Measurements from ENCODE around the gene C13orf46.

Gene C13orf46

GRCh38 chr13:113930671-113931637 lies 42.9 kb downstream of the C13orf46 start:
- in situ Hi-C loops (cut with HindIII; ENCODE audit: low pct_ligation_motif_present, low sequenced_read_pairs): no loop called here
- DNase-seq: no peak

GRCh38 chr13:113929628-113930615 lies 44.0 kb downstream of the C13orf46 start:
- Histone ChIP-seq H3K27me3 (replicated peaks) (no peaks in the 10 kb centered on the region), H3K36me3 (replicated peaks) (no peaks in the 10 kb centered on the region), H3K4me3 (ENCODE audit: low read depth, low read length) (no peak overlapping the region), H3K27ac (no peak overlapping the region)
- in situ Hi-C loops (cut with HindIII; ENCODE audit: low pct_ligation_motif_present, low sequenced_read_pairs): no loop called here
- TF ChIP-seq CTCF (IDR thresholded peaks at IDR 0.05; ENCODE audit: low read depth, low read length, missing control alignments): no peak
- DNase-seq: no peak

More at GRCh38 chr13:113930671-113931637, 42.9 kb downstream of the C13orf46 start:
- no peak overlapping the region for H3K4me3 ChIP-seq (ENCODE audit: low read depth, low read length)
- H3K36me3 ChIP-seq (replicated peaks): no peaks in the 10 kb centered on the region
- TF ChIP-seq CTCF (IDR thresholded peaks at IDR 0.05; ENCODE audit: low read depth, low read length, missing control alignments): no peak
- no peak overlapping the region for H3K27ac ChIP-seq
- H3K27me3 ChIP-seq (replicated peaks): no peaks in the 10 kb centered on the region

- TF ChIP-seq CTCF (IDR thresholded peaks at IDR 0.05; ENCODE audit: low read depth, low read length, missing control alignments): no peak
- H3K4me3 ChIP-seq (ENCODE audit: low read depth, low read length): no peak overlapping the region
- no peaks in the 10 kb centered on the region for H3K27me3 ChIP-seq (replicated peaks)
- no peaks in the 10 kb centered on the region for H3K36me3 ChIP-seq (replicated peaks)
- DNase-seq: no peak
- in situ Hi-C loops (cut with HindIII; ENCODE audit: low pct_ligation_motif_present, low sequenced_read_pairs): no loop called here
- no peak overlapping the region for H3K27ac ChIP-seq
These were observed 44.9 kb downstream of the C13orf46 start for GRCh38 chr13:113928685-113929627.

GRCh38 chr13:113927661-113928581 lies 46.0 kb downstream of the C13orf46 start:
- TF ChIP-seq CTCF (IDR thresholded peaks at IDR 0.05; ENCODE audit: low read depth, low read length, missing control alignments): no peak
- in situ Hi-C loops (cut with HindIII; ENCODE audit: low pct_ligation_motif_present, low sequenced_read_pairs): no loop called here
- Histone ChIP-seq H3K27me3 (replicated peaks) (no peaks in the 10 kb centered on the region), H3K4me3 (ENCODE audit: low read depth, low read length) (no peak overlapping the region), H3K36me3 (replicated peaks) (no peaks in the 10 kb centered on the region), H3K27ac (no peak overlapping the region)
- peak; percentile 71 for DNase-seq

Data from brain microvascular endothelial cell (primary cell).